A204.1 (cell line): ENCODE measurements around the gene STMN1.

Experiments
- FAIRE-seq: peaks from 2 replicates; lab custom pipeline; 2012; peaks lifted over from hg19 to GRCh38; lab: Jason Lieb, UNC

The STMN1 gene

DNA sequence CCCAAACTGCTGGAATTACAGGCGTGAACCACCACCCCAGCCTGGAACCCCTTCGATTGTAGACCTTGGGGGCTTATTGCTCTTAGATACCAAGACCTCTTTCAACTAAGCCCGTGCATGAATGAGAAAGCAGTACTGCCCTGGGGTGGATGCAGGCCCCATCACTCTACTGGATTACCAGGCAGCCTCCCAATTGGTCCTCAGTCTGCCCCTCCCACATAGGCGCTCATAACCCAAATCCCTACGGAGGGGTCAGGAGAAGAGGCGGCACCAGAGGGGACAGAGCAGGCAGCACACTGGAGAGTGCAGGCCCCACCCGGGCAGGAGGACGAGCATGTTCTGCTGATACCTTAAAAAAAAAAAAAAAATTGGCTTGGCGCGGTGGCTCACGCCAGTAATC lies 12.4 kb upstream of the STMN1 start:
- FAIRE-seq = no peak

DNA sequence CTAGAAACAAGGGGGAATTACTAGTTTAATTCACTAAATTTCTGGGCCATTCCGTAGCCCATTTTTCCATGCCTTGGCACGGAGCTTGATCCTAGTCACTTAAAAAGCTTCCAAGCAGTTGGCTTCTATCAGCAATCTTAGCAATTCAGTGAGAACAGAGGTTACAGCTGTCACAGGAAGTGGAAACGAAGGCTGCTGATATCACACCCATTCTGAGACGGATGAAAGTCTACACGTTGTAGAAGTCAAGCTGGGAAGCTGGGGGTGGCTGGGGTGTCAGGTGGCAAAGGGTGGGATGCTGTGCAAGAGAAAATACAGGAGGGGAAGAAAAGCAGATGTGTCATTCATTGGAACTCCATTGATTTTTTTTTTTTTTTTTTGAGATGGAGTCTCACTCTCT lies 11.8 kb upstream of the STMN1 start:
- no peak for FAIRE-seq

DNA sequence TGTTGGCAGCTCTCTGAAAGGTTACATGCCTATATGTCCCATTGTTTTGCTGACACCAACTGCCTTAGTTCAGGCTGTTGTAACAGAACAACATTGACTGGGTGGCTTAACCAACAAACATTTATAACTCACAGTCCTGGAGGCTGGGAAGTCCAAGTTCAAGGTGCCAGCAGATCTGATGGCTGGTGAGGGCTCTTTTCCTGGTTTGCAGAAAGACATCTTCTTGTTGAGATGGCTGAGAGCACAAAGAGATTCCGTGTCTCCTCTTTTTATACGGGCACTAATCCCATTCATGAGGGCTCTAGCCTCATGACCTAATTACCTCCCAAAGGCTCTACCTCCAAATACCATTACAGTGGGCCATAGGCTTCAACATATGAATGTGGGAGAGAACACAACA lies 10.2 kb upstream of the STMN1 start:
- no peak for FAIRE-seq

GRCh38 chr1:25914074-25914995 lies 8.1 kb upstream of the STMN1 start:
- no peak for FAIRE-seq

GRCh38 chr1:25913206-25913605 lies 7.0 kb upstream of the STMN1 start:
- no peak for FAIRE-seq

DNA sequence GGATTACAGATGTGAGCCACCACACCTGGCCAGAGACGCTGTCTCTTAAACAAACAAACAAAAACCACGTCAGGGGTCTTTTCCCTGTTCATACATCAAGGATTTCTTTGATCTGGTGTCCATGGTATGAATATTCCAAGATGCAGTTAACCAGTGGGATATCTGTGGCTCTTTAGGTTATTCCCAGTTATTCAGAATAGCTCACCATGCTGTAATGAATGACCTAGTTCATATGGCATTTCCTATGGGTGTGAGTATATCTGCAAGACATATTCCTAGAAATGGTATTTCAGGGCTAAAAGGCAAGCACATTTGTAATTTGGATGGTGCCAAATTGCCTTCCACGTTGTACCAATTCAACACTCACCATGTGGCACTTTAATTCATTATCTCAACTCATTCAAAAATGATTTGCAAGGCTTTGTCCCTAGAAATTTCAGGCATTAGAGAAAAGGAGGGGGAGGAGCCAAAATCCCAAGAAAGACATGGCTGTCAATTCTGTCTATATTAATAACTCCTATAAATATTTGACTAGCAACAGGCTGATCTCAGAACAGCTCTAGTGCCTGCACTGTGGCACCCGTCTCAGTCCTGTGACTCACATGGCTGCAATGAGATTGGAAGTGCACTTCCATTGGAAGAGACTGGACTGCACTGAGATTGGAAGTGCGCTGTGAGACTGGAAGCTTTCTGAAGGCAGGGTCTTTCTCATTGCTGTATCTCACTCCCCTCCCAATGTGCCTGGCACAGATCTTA lies 6.0 kb upstream of the STMN1 start:
- no peak for FAIRE-seq

DNA sequence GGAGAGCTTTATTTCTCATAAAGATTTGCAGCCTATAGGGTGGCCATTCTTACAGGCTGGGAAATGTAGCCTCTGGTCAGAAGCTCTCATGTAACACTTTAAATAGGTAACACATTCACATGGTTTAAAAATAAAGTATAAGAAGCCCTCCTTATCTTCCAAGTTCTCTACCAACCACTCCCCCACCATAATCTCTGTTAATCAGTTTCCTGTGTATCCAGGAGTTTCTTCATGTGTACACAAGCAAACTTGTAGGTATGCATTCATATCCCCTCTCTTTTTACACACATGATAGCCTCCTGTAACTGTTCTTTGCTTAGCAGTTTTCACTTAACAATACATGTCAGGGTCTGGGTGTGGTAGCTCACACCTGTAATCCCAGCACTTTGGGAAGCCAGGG lies 4.9 kb upstream of the STMN1 start:
- no peak for FAIRE-seq

DNA sequence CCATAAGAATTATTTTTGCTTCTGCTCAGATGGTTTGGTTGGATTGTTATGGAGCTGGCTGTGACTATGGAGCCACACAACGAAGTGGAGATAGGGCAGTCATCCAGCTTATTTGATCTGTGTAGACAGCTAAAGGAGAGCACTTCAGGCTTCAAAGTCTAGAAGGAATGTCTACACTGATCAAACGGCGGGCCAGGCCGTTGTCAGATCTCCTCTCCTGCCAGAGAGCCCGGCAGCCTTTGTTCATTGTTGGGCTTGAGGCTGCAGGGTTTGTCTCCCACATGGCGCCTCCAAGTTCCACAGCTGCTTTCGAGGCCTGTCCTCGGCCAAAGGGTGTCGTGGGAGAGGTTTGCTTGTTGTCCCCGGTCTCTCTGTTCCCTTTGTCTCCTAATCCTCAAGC lies 2.8 kb upstream of the STMN1 start:
- FAIRE-seq = no peak

- FAIRE-seq = no peak
Measured at GRCh38 chr1:25908161-25908560, 1.9 kb upstream of the STMN1 start.

GRCh38 chr1:25907601-25908000 lies 1.4 kb upstream of the STMN1 start:
- no peak for FAIRE-seq

GRCh38 chr1:25906644-25907300 lies 553 bp upstream of the STMN1 start:
- no peak for FAIRE-seq

- peak; percentile 25 for FAIRE-seq
Measured at GRCh38 chr1:25904943-25905679, 1.1 kb downstream of the STMN1 start.

GRCh38 chr1:25903986-25904385 lies 2.2 kb downstream of the STMN1 start:
- FAIRE-seq = no peak

GRCh38 chr1:25902462-25902861 lies 3.8 kb downstream of the STMN1 start:
- FAIRE-seq = no peak

- FAIRE-seq = no peak
Measured at GRCh38 chr1:25900219-25900618, 6.0 kb downstream of the STMN1 start.

GRCh38 chr1:25899792-25900191 lies 6.4 kb downstream of the STMN1 start:
- no peak for FAIRE-seq

- FAIRE-seq = no peak
Measured at GRCh38 chr1:25898223-25899015, 7.8 kb downstream of the STMN1 start.

GRCh38 chr1:25897754-25898153 lies 8.5 kb downstream of the STMN1 start:
- FAIRE-seq = no peak

DNA sequence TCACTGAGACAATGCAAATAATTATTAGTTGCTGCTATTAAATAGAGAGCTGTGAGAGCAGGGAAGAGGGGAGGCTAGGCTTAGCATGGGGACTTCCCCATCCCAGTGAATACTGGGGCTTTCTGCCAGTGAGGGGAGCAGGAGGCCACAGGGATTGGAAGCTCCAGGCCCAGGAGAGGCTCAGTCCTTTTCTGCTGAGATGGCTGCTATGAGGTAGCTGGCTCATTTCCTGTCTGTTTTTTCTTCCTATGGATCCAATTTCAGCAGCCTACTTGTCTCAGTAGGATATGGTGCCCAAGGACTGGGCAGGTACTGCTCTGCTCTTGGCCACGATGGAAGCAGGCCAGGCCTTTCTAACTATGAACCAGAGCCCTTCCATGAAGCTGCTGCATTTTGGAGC lies 10.0 kb downstream of the STMN1 start:
- no peak for FAIRE-seq

GRCh38 chr1:25895365-25895990 lies 10.7 kb downstream of the STMN1 start:
- peak; percentile 96 for FAIRE-seq

DNA sequence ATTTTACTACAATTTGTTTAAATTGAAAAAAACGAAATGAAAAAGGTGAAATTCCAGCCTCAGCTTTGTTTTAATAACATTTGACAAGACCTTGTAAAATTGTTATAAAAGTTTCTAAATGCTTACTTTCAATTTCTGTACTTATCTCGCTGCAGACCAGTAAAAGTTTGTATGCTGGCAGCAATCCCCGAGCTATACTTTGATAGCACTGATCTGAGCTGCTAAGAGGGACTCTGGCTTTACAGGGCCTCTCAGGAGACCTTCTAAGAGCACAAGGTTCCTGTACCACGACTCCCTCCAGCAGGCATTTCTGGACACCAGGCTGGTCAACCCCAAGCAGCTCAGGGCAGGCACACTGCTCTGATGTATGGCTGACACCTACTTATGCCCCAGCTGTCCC lies 13.1 kb downstream of the STMN1 start:
- peak; percentile 97 for FAIRE-seq
